Measurements from ENCODE around the gene IL23R. TPM values are rescaled to one million over a fixed set of nuclear protein-coding genes. Genes with fewer than 3 reads are reported as not detected.
A peak's percentile ranks its signal among the peaks of the same experiment; 100 is the strongest.

The IL23R gene
- total and polyA plus RNA-seq, 2 experiments from 2014 or later: not detected

GRCh38 chr1:67208217-67208616 is 42.0 kb downstream of the IL23R start:
- Histone ChIP-seq H3K79me2 (ENCODE audit: insufficient read depth) (no peaks in the 10 kb centered on the region), H2AFZ (no peak overlapping the region), H4K20me1 (ENCODE audit: insufficient read depth) (no peaks in the 10 kb centered on the region), H3K9me3 (ENCODE audit: low read depth) (no peaks in the 10 kb centered on the region), H3K4me1 (ENCODE audit: insufficient read depth) (0 out of 2 replicates have a peak, but pooled peaks cover 7% of the 10 kb centered on the region), H3F3A (ENCODE audit: insufficient read depth) (no peaks in the 10 kb centered on the region), H3K4me3 (no peak overlapping the region), H3K27ac (no peak overlapping the region), H3K27me3 (replicated peaks; ENCODE audit: insufficient read depth) (peaks cover 7% of the 10 kb centered on the region; the same call in 1 of the 2 replicates), H3K9me2 (ENCODE audit: insufficient read depth) (no peaks in the 10 kb centered on the region), H3K4me2 (ENCODE audit: unreplicated experiment) (no peak overlapping the region), H3K9ac (no peak overlapping the region), H3K36me3 (ENCODE audit: low read depth) (no peaks in the 10 kb centered on the region)
- in situ Hi-C loops (cut with MboI): no loop called here
- TF ChIP-seq EZH2phosphoT487 (IDR thresholded peaks at IDR 0.05; ENCODE audit: insufficient read depth, low read depth) (no peak), EZH2 (IDR thresholded peaks at IDR 0.05; ENCODE audit: insufficient read depth, poor library complexity, severe bottlenecking) (no peak)
- WGBS, 2 experiments (ENCODE audit: low coverage in 1 of 2, low lambda C conversion rate in 2 of 2, missing lambda C conversion rate in 2 of 2): 38 to 45% methylated on average over 2 of the region's 2 CpGs
- DNase-seq: no peak

- H3F3A ChIP-seq (ENCODE audit: insufficient read depth): no peaks in the 10 kb centered on the region
- 35 to 39% methylated on average over 3 of the region's 3 CpGs for WGBS, 2 experiments (ENCODE audit: low coverage in 1 of 2, low lambda C conversion rate in 2 of 2, missing lambda C conversion rate in 2 of 2)
Observed at GRCh38 chr1:67209521-67209920, 43.3 kb downstream of the IL23R start.

DNA sequence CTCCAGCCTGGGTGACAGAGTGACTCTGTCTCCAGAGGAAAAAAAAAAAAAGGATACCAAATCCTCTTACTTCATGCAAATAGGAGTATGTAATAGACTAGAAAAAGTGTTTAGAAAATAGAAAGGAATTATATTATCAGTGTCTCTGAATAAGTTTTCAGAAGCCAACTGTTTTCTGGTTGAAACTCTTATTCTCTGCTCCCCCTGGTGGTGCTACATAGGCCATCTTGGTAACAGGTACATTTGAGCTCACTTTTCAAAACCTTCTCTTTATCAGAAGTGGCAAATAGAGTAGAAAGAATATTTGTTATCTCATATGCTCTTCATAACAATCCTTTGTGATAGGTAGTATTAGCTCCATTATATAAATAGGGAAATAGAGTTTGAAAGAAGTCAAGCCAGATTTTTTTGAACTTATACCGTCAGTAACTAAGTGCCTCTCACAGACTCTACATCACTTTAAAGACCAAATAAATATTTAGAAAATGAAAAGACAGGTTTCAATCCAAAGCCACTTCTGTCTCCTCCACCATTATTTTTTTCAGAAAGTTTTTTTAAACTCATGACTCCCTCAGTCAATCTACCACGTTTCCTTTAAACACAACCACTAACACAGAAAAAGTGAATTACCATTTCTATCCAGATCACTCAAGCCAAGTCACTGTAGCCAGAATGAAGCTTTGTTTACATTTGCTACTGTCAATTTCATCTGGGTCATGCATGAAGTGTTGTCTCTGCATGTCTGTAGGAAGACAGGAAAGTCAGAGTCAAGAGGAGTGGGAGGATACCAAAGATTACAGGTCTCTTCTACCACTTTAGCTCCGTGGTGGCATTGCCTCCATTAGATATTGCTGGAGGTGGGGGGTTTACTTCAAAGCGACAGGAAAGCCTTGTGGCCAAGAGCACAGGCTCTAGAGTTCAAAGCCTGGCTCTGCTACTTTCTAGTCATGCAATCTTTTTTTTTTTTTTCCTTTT is 45.6 kb downstream of the IL23R start:
- Histone ChIP-seq H3K9me2 (ENCODE audit: insufficient read depth) (no peaks in the 10 kb centered on the region), H3K79me2 (ENCODE audit: insufficient read depth) (no peaks in the 10 kb centered on the region), H3K9me3 (ENCODE audit: low read depth) (no peaks in the 10 kb centered on the region), H3K27me3 (replicated peaks; ENCODE audit: insufficient read depth) (0 out of 2 replicates have a peak, but pooled peaks cover 7% of the 10 kb centered on the region), H3K4me1 (ENCODE audit: insufficient read depth) (no peaks in the 10 kb centered on the region), H3K36me3 (ENCODE audit: low read depth) (no peaks in the 10 kb centered on the region), H3K9ac (no peak overlapping the region), H3F3A (ENCODE audit: insufficient read depth) (no peaks in the 10 kb centered on the region), H3K27ac (no peak overlapping the region), H3K4me3 (no peak overlapping the region), H2AFZ (no peak overlapping the region), H4K20me1 (ENCODE audit: insufficient read depth) (no peaks in the 10 kb centered on the region), H3K4me2 (ENCODE audit: unreplicated experiment) (no peak overlapping the region)
- peak; percentile 58 for DNase-seq
- 59 to 62% methylated on average over 4 of the region's 4 CpGs for WGBS, 2 experiments (ENCODE audit: low coverage in 1 of 2, low lambda C conversion rate in 2 of 2, missing lambda C conversion rate in 2 of 2)
- TF ChIP-seq EZH2phosphoT487 (IDR thresholded peaks at IDR 0.05; ENCODE audit: insufficient read depth, low read depth) (no peak), EZH2 (IDR thresholded peaks at IDR 0.05; ENCODE audit: insufficient read depth, poor library complexity, severe bottlenecking) (no peak)
- in situ Hi-C loops (cut with MboI): no loop called here

More at GRCh38 chr1:67209521-67209920, 43.3 kb downstream of the IL23R start:
- Histone ChIP-seq H2AFZ (no peak overlapping the region), H3K27ac (no peak overlapping the region), H3K79me2 (ENCODE audit: insufficient read depth) (no peaks in the 10 kb centered on the region), H3K9ac (no peak overlapping the region), H3K4me1 (ENCODE audit: insufficient read depth) (no peaks in the 10 kb centered on the region), H3K9me3 (ENCODE audit: low read depth) (no peaks in the 10 kb centered on the region), H4K20me1 (ENCODE audit: insufficient read depth) (no peaks in the 10 kb centered on the region), H3K4me3 (no peak overlapping the region), H3K9me2 (ENCODE audit: insufficient read depth) (no peaks in the 10 kb centered on the region), H3K4me2 (ENCODE audit: unreplicated experiment) (no peak overlapping the region), H3K36me3 (ENCODE audit: low read depth) (no peaks in the 10 kb centered on the region), H3K27me3 (replicated peaks; ENCODE audit: insufficient read depth) (peaks cover 7% of the 10 kb centered on the region; the same call in 1 of the 2 replicates)
- in situ Hi-C loops (cut with MboI): no loop called here
- no peak for DNase-seq
- TF ChIP-seq EZH2phosphoT487 (IDR thresholded peaks at IDR 0.05; ENCODE audit: insufficient read depth, low read depth): no peak
- TF ChIP-seq EZH2 (IDR thresholded peaks at IDR 0.05; ENCODE audit: insufficient read depth, poor library complexity, severe bottlenecking): no peak

DNA sequence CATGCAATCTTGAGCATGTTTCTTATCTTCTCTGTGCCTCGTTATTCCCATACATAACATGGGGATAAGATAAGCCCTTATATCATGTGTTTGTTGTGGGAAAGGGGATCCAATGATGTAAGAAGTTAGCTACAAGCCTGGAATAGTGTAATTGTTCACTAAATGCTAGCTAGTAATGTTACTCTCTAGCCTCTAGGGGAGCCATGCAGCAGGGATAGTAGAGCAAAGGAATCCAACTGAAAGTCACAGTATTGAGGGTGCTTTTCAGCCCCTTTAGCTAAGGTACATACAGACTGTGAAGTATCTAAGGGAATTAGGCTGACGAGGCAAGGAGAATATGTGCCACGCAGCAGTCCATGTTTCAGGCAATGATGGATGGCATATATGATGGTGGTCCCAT is 46.9 kb downstream of the IL23R start:
- Histone ChIP-seq H3K4me3 (no peak overlapping the region), H3K27me3 (replicated peaks; ENCODE audit: insufficient read depth) (0 out of 2 replicates have a peak, but pooled peaks cover 7% of the 10 kb centered on the region), H3K9me3 (ENCODE audit: low read depth) (no peaks in the 10 kb centered on the region), H3K9me2 (ENCODE audit: insufficient read depth) (no peaks in the 10 kb centered on the region), H3K79me2 (ENCODE audit: insufficient read depth) (no peaks in the 10 kb centered on the region), H3F3A (ENCODE audit: insufficient read depth) (no peaks in the 10 kb centered on the region), H3K36me3 (ENCODE audit: low read depth) (no peaks in the 10 kb centered on the region), H3K4me1 (ENCODE audit: insufficient read depth) (no peaks in the 10 kb centered on the region), H3K9ac (no peak overlapping the region), H3K4me2 (ENCODE audit: unreplicated experiment) (no peak overlapping the region), H4K20me1 (ENCODE audit: insufficient read depth) (no peaks in the 10 kb centered on the region), H2AFZ (no peak overlapping the region), H3K27ac (no peak overlapping the region)
- peak; percentile 65 for DNase-seq
- no peak for TF ChIP-seq EZH2 (IDR thresholded peaks at IDR 0.05; ENCODE audit: insufficient read depth, poor library complexity, severe bottlenecking)
- TF ChIP-seq EZH2phosphoT487 (IDR thresholded peaks at IDR 0.05; ENCODE audit: insufficient read depth, low read depth): no peak
- 35 to 47% methylated on average over 3 of the region's 3 CpGs for WGBS, 2 experiments (ENCODE audit: low coverage in 1 of 2, low lambda C conversion rate in 2 of 2, missing lambda C conversion rate in 2 of 2)
- in situ Hi-C loops (cut with MboI): no loop called here

Measured in GM23248 (cell line).